ENCODE results near the gene CACFD1.

DNA sequence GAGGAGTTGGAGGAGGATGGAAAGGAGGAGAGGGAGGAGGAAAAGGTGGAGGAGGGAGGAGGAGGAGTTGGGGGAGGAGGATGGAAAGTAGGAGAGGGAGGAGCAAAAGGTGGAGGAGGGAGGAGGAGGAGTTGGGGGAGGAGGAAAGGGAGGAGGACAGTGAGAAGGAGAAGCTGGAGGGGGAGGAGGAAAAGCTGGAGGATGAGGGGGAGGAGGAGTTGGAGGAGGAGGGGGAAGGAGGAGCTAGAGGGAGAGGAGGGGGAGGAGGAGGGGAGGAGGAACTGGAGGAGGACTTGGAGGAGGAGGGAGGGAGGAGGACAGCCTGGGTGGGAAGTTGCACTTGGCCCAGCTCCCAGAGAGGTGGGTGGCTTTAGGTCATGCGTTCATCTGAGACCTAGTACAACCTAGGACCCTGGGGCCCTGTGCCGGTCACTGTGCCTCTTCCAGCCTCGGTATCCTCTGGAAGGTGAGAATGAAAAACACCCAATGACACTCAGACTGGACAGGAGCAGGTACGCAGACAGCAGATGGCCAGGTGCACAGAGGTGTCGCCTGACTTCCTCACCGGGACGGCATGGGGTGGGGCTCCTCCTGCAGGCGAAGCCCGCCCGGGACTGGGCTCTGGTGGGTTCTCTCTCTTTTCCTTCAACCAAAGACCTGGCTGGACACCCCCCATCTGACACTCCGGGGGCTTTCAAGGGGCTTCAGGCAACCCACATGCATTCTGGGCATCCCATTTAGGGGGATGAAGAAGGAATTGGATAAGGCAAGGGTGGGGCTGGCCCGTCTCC lies 31.3 kb downstream of the CACFD1 start:
- TF ChIP-seq, protein P1, sequence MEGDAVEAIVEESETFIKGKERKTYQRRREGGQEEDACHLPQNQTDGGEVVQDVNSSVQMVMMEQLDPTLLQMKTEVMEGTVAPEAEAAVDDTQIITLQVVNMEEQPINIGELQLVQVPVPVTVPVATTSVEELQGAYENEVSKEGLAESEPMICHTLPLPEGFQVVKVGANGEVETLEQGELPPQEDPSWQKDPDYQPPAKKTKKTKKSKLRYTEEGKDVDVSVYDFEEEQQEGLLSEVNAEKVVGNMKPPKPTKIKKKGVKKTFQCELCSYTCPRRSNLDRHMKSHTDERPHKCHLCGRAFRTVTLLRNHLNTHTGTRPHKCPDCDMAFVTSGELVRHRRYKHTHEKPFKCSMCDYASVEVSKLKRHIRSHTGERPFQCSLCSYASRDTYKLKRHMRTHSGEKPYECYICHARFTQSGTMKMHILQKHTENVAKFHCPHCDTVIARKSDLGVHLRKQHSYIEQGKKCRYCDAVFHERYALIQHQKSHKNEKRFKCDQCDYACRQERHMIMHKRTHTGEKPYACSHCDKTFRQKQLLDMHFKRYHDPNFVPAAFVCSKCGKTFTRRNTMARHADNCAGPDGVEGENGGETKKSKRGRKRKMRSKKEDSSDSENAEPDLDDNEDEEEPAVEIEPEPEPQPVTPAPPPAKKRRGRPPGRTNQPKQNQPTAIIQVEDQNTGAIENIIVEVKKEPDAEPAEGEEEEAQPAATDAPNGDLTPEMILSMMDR (IDR thresholded peaks at IDR 0.05 in 8 of 11, conservative IDR thresholded peaks at IDR 0.05 in 3 of 11) = no peak
- TF ChIP-seq POLR2A (IDR thresholded peaks at IDR 0.05) = no peak

All from spleen (tissue), 7 donors.